Neural cell (in vitro differentiated cells): ENCODE results near the gene FOXO1. TPM values are rescaled to one million over a fixed set of nuclear protein-coding genes. Genes with fewer than 3 reads are reported as not detected.

Experiments used
- H2AFZ ChIP-seq: fragments of 200-600, 300-800 bp; sonication (generic), shearing (Covaris generic); 2 replicates; pipeline ENCODE4 v1.6.0; 2014; ENCODE audit warnings: low read depth, mild to moderate bottlenecking, antibody characterized with exemption, low read length, moderate library complexity
- H3F3A ChIP-seq: fragments of 200-600 bp; shearing (Covaris generic); 2 replicates; pipeline ENCODE4 v1.6.1; 2016; ENCODE audit warnings: mild to moderate bottlenecking, moderate library complexity, mixed read lengths, antibody characterized with exemption, low read length; ENCODE audit not compliant: insufficient read depth, poor library complexity, severe bottlenecking
- H3K27ac ChIP-seq: fragments of 200-600, 300-800 bp; sonication (generic), shearing (Covaris generic); 2 replicates; pipeline ENCODE4 v1.5.1; 2014; ENCODE audit warnings: mild to moderate bottlenecking, low read length, moderate library complexity
- H3K27me3 ChIP-seq: fragments of 300-800, 200-600 bp; sonication (generic), shearing (Covaris generic); 2 replicates; pipeline ENCODE4 v1.6.0; 2014; ENCODE audit warnings: mild to moderate bottlenecking, low read depth, low read length, moderate library complexity; ENCODE audit not compliant: insufficient read depth
- H3K36me3 ChIP-seq: fragments of 300-800, 200-600 bp; sonication (generic), shearing (Covaris generic); 2 replicates; pipeline ENCODE4 v1.5.1; 2014; ENCODE audit warnings: mild to moderate bottlenecking, antibody characterized with exemption, low read length, moderate library complexity; ENCODE audit not compliant: insufficient read depth
- H3K4me2 ChIP-seq: fragments of 300-800, 200-600 bp; sonication (generic), shearing (Covaris generic); 2 replicates; pipeline ENCODE4 v1.6.0; 2014; ENCODE audit warnings: mild to moderate bottlenecking, low read length
- H3K4me3 ChIP-seq: fragments of 300-800, 200-600 bp; sonication (generic), shearing (Covaris generic); 2 replicates; pipeline ENCODE4 v1.5.1; 2014; ENCODE audit warnings: mild to moderate bottlenecking, low read length, moderate library complexity
- H3K79me2 ChIP-seq: fragments of 200-600 bp; shearing (Covaris generic); replicated peaks from 2 replicates; pipeline ENCODE4 v1.6.0; 2014; ENCODE audit warnings: mild to moderate bottlenecking, low read length, moderate library complexity; ENCODE audit not compliant: insufficient read depth
- H3K9ac ChIP-seq: fragments of 300-800, 200-600 bp; sonication (generic), shearing (Covaris generic); 2 replicates; pipeline ENCODE4 v1.6.1; 2016; ENCODE audit warnings: mild to moderate bottlenecking, low read length, mixed read lengths
- H3K9me2 ChIP-seq: fragments of 200-600 bp; shearing (Covaris generic); 2 replicates; pipeline ENCODE4 v1.6.1; 2016; ENCODE audit warnings: mild to moderate bottlenecking, low read length, mixed read lengths; ENCODE audit not compliant: insufficient read depth
- H3K9me3 ChIP-seq: fragments of 200-600, 300-800 bp; sonication (generic), shearing (Covaris generic); 2 replicates; pipeline ENCODE4 v1.6.1; 2016; ENCODE audit warnings: mild to moderate bottlenecking, mixed run types, low read length, moderate library complexity, mixed read lengths
- H4K20me1 ChIP-seq: fragments of 200-600 bp; shearing (Covaris generic); 2 replicates; pipeline ENCODE4 v1.6.1; 2016; ENCODE audit warnings: mild to moderate bottlenecking, mixed run types; ENCODE audit not compliant: insufficient read depth
- EP300 ChIP-seq: fragments of 450-650 bp; conservative IDR thresholded peaks from 2 replicates; pipeline ENCODE4 v1.6.1; 2014; ENCODE audit warnings: antibody characterized with exemption, mild to moderate bottlenecking, moderate library complexity; ENCODE audit not compliant: poor library complexity, severe bottlenecking
- EZH2 ChIP-seq: fragments of 200-600, 300-800 bp; shearing (Covaris generic), sonication (generic); IDR thresholded peaks from 2 replicates; pipeline ENCODE4 v1.6.1; 2014; ENCODE audit warnings: antibody characterized with exemption, low read length, borderline replicate concordance, mild to moderate bottlenecking; ENCODE audit not compliant: insufficient read depth, poor library complexity, severe bottlenecking
- MXI1 ChIP-seq: fragments of 450-650 bp; conservative IDR thresholded peaks from 2 replicates; pipeline ENCODE4 v1.6.1; 2014; ENCODE audit warnings: antibody characterized with exemption, mild to moderate bottlenecking; ENCODE audit not compliant: poor library complexity, severe bottlenecking
- POLR2AphosphoS5 ChIP-seq: IDR thresholded peaks from 2 replicates; pipeline ENCODE4 v1.6.1; 2012
- RAD21 ChIP-seq: fragments of 450-650 bp; conservative IDR thresholded peaks from 2 replicates; pipeline ENCODE4 v1.6.1; 2014; ENCODE audit warnings: antibody characterized with exemption, mild to moderate bottlenecking, moderate library complexity
- REST ChIP-seq: IDR thresholded peaks from 2 replicates; pipeline ENCODE4 v1.6.1; 2012; ENCODE audit warnings: borderline replicate concordance
- SMC3 ChIP-seq: fragments of 450-650 bp; conservative IDR thresholded peaks from 2 replicates; pipeline ENCODE4 v1.6.1; 2014; ENCODE audit warnings: antibody characterized with exemption, mild to moderate bottlenecking, moderate library complexity; ENCODE audit not compliant: poor library complexity
- TAF1 ChIP-seq: IDR thresholded peaks from 2 replicates; pipeline ENCODE4 v1.6.1; 2012; ENCODE audit warnings: low read depth
- polyA plus RNA-seq: library from polyadenylated mRNA; depleted of rRNA; stranded (reverse); fragments of >200 nt; gene quantifications from 2 replicates; pipeline ENCODE4 v1.2.3, GENCODE V29; 2014
- TF ChIP-seq, protein P1 (sequence below): fragments of 450-650 bp; IDR thresholded peaks from 2 replicates; pipeline ENCODE4 v1.5.1; 2014; ENCODE audit warnings: antibody characterized with exemption, mild to moderate bottlenecking, moderate library complexity; ENCODE audit not compliant: poor library complexity, severe bottlenecking

Gene FOXO1
- polyA plus RNA-seq, 1 donor from 2014 or later: 1.2 TPM

GRCh38 chr13:40566811-40567210, 99.6 kb downstream of the FOXO1 start:
- Histone ChIP-seq H3K4me2 (no peak overlapping the region), H3K9me2 (no peaks in the 10 kb centered on the region), H3F3A (no peaks in the 10 kb centered on the region), H2AFZ (no peak overlapping the region), H3K36me3 (no peaks in the 10 kb centered on the region), H3K27me3 (no peaks in the 10 kb centered on the region), H3K9me3 (no peaks in the 10 kb centered on the region), H3K27ac (no peak overlapping the region), H3K79me2 (no peaks in the 10 kb centered on the region), H3K4me3 (no peak overlapping the region), H4K20me1 (no peaks in the 10 kb centered on the region), H3K9ac (no peak overlapping the region)
- TF ChIP-seq, protein P1, sequence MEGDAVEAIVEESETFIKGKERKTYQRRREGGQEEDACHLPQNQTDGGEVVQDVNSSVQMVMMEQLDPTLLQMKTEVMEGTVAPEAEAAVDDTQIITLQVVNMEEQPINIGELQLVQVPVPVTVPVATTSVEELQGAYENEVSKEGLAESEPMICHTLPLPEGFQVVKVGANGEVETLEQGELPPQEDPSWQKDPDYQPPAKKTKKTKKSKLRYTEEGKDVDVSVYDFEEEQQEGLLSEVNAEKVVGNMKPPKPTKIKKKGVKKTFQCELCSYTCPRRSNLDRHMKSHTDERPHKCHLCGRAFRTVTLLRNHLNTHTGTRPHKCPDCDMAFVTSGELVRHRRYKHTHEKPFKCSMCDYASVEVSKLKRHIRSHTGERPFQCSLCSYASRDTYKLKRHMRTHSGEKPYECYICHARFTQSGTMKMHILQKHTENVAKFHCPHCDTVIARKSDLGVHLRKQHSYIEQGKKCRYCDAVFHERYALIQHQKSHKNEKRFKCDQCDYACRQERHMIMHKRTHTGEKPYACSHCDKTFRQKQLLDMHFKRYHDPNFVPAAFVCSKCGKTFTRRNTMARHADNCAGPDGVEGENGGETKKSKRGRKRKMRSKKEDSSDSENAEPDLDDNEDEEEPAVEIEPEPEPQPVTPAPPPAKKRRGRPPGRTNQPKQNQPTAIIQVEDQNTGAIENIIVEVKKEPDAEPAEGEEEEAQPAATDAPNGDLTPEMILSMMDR: no peak
- TF ChIP-seq MXI1: no peak
- no peak for TF ChIP-seq SMC3

GRCh38 chr13:40565282-40566148, 100.9 kb downstream of the FOXO1 start:
- no peaks in the 10 kb centered on the region for H3K9me3 ChIP-seq
- H3K9ac ChIP-seq: no peak overlapping the region
- TF ChIP-seq MXI1: no peak
- no peak for TF ChIP-seq SMC3
- TF ChIP-seq TAF1: no peak
- TF ChIP-seq RAD21: no peak
- TF ChIP-seq, protein P1: no peak
- TF ChIP-seq EP300: no peak
- TF ChIP-seq REST: no peak
- no peak for TF ChIP-seq EZH2
- TF ChIP-seq POLR2AphosphoS5: no peak
- H3K27ac ChIP-seq: no peak overlapping the region
- no peaks in the 10 kb centered on the region for H3F3A ChIP-seq
- no peaks in the 10 kb centered on the region for H4K20me1 ChIP-seq
- H3K36me3 ChIP-seq: no peaks in the 10 kb centered on the region
- no peak overlapping the region for H3K4me2 ChIP-seq
- no peaks in the 10 kb centered on the region for H3K27me3 ChIP-seq
- no peak overlapping the region for H3K4me3 ChIP-seq
- no peak overlapping the region for H2AFZ ChIP-seq
- H3K9me2 ChIP-seq: no peaks in the 10 kb centered on the region
- H3K79me2 ChIP-seq: no peaks in the 10 kb centered on the region
